Measurements from ENCODE around the gene OPCML. TPM values are rescaled to one million over a fixed set of nuclear protein-coding genes. Genes with fewer than 3 reads are reported as not detected.

OPCML gene
- total RNA-seq, 4 donors from 2014 or later, result 0.06 to 0.83 (median 0.24) TPM

- 71% methylated on average over 4 of the region's 4 CpGs for WGBS
- H3K27ac ChIP-seq (replicated peaks in 1 of 4), result no peak overlapping the region
- H3K27me3 ChIP-seq, result peaks cover 0 to 44% (median 0%) of the 10 kb centered on the region in 4 donors
- no peaks in the 10 kb centered on the region for H3K36me3 ChIP-seq
- intact Hi-C loops (cut with DNase I), result no loop called here
- TF ChIP-seq, protein P1, sequence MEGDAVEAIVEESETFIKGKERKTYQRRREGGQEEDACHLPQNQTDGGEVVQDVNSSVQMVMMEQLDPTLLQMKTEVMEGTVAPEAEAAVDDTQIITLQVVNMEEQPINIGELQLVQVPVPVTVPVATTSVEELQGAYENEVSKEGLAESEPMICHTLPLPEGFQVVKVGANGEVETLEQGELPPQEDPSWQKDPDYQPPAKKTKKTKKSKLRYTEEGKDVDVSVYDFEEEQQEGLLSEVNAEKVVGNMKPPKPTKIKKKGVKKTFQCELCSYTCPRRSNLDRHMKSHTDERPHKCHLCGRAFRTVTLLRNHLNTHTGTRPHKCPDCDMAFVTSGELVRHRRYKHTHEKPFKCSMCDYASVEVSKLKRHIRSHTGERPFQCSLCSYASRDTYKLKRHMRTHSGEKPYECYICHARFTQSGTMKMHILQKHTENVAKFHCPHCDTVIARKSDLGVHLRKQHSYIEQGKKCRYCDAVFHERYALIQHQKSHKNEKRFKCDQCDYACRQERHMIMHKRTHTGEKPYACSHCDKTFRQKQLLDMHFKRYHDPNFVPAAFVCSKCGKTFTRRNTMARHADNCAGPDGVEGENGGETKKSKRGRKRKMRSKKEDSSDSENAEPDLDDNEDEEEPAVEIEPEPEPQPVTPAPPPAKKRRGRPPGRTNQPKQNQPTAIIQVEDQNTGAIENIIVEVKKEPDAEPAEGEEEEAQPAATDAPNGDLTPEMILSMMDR (IDR thresholded peaks at IDR 0.05), result no peak
- no peak for TF ChIP-seq POLR2AphosphoS5 (IDR thresholded peaks at IDR 0.05)
- TF ChIP-seq EP300 (IDR thresholded peaks at IDR 0.05), result no peak
- TF ChIP-seq POLR2A (IDR thresholded peaks at IDR 0.05; ENCODE audit: low read depth), result no peak
- H3K9me3 ChIP-seq, result no peaks in the 10 kb centered on the region
- no peak overlapping the region for H3K4me3 ChIP-seq
- peaks cover 0 to 2% (median 0%) of the 10 kb centered on the region in 4 donors for H3K4me1 ChIP-seq
- peak; percentile 34 for DNase-seq (ENCODE audit: extremely low spot score)
Observed at GRCh38 chr11:133123796-133124195, 408.5 kb downstream of the OPCML start.

- WGBS, result 45% methylated on average over 7 of the region's 7 CpGs
- TF ChIP-seq POLR2A (IDR thresholded peaks at IDR 0.05; ENCODE audit: low read depth) (no peak), POLR2AphosphoS5 (IDR thresholded peaks at IDR 0.05) (no peak), EP300 (IDR thresholded peaks at IDR 0.05) (no peak)
- TF ChIP-seq, protein P1 (IDR thresholded peaks at IDR 0.05), result no peak
- Histone ChIP-seq H3K27ac (replicated peaks in 1 of 4) (no peak overlapping the region), H3K36me3 (no peaks in the 10 kb centered on the region), H3K27me3 (peaks cover 0 to 40% (median 0%) of the 10 kb centered on the region in 4 donors), H3K9me3 (no peaks in the 10 kb centered on the region), H3K4me1 (peaks cover 0 to 2% (median 0%) of the 10 kb centered on the region in 4 donors), H3K4me3 (no peak overlapping the region)
- peak; percentile 42 for DNase-seq (ENCODE audit: extremely low spot score)
- intact Hi-C loops (cut with DNase I), result no loop called here
Observed at GRCh38 chr11:133123366-133123765, 408.9 kb downstream of the OPCML start.

GRCh38 chr11:133122256-133122655 is 410.0 kb downstream of the OPCML start:
- TF ChIP-seq, protein P1 (IDR thresholded peaks at IDR 0.05), result no peak
- TF ChIP-seq POLR2AphosphoS5 (IDR thresholded peaks at IDR 0.05) (no peak), POLR2A (IDR thresholded peaks at IDR 0.05; ENCODE audit: low read depth) (no peak), EP300 (IDR thresholded peaks at IDR 0.05) (no peak)
- 24% methylated on average over 3 of the region's 3 CpGs for WGBS
- peak; percentile 74 for DNase-seq (ENCODE audit: extremely low spot score)
- intact Hi-C loops (cut with DNase I), result no loop called here
- Histone ChIP-seq H3K36me3 (no peaks in the 10 kb centered on the region), H3K4me3 (no peak overlapping the region), H3K27ac (replicated peaks in 1 of 4) (no peak overlapping the region), H3K9me3 (no peaks in the 10 kb centered on the region), H3K27me3 (peaks cover 0 to 29% (median 0%) of the 10 kb centered on the region in 4 donors), H3K4me1 (peaks cover 0 to 2% (median 0%) of the 10 kb centered on the region in 4 donors)

DNA sequence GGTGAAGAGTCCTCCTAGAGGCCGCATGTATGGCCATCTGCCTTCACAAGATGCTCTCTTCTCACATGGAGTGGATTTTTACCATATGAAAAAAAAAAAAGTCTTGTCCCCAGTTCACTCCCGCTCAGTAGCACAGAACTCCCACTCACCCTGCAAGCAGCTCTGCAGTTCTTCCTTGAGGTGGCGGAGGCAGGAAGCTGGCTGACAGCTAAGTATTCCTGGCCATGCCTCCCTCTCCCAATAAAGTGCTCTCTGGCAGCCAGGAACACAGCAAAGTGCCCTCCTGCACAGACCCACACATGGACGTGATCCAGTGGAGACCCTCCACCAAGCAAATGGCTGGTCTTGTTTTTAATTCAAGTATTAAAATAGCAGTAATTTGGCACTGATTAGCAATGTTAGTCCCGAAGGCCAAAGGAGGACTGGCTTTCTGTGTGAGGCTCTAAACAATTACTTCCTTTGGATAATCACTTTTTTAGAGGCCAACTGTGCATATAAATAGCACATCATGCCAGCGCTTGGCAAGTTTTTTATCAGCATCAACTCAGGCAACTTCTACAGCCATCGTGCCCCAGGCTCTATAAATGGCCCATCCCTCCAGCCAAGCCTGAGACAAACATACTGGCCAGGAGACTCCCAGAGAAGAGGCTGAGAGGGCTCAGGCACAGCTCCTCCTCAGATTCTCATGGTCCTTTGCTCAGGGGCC is 413.6 kb downstream of the OPCML start:
- peak; percentile 86 for DNase-seq (ENCODE audit: extremely low spot score)
- peaks cover 0 to 8% (median 0%) of the 10 kb centered on the region in 4 donors for H3K27me3 ChIP-seq
- H3K4me3 ChIP-seq, result no peak overlapping the region
- H3K36me3 ChIP-seq, result no peaks in the 10 kb centered on the region
- 78% methylated on average over 6 of the region's 7 CpGs for WGBS
- intact Hi-C loops (cut with DNase I), result no loop called here
- no peak for TF ChIP-seq EP300 (IDR thresholded peaks at IDR 0.05)
- TF ChIP-seq, protein P1 (IDR thresholded peaks at IDR 0.05), result no peak
- H3K4me1 ChIP-seq, result peaks cover 0 to 2% (median 0%) of the 10 kb centered on the region in 4 donors
- no peaks in the 10 kb centered on the region for H3K9me3 ChIP-seq
- no peak overlapping the region for H3K27ac ChIP-seq (replicated peaks in 1 of 4)

Measured in esophagus muscularis mucosa (tissue), 4 donors.